Measurements from ENCODE around the gene RPL10L. TPM values are rescaled to one million over a fixed set of nuclear protein-coding genes. Genes with fewer than 3 reads are reported as not detected.

RPL10L gene
- total RNA-seq, 1 donor from 2014 or later, result not detected

DNA sequence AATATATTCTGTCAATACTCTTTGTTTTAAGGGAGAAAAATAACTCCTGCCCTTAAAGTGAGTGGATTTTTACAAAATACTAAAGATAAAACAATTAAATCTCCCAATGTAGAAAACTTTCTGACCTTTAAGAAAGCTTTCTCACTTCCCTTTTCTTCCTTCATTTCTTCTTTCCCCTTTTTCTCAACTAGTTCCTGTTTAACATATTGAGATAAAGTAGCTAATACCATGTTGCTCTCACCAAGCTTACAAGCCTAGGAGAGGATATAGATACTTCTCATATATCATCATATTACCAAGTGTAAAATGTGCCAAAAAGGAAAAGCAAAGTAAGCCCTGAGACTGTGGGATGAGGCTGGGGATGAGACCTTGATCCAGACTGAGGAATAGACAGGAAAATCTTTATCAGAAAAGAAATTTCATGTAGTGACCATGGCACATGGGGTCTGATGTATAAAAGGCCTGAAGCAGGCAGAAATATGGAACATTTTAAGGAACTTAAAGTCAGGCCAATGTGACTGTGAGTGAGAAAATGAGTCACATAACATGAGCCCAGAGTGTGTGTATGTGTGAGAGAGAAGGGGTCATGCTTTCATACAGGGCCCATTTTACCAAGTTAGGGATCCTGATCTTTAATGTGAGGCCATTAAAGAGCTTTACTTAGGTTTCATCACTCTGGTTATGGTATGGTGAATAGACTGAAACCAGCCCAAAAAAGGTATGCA lies 1.6 kb upstream of the RPL10L start:
- no peak for DNase-seq (ENCODE audit: low read depth)
- no peak for FAIRE-seq

GRCh38 chr14:46646796-46647195 lies 4.8 kb downstream of the RPL10L start:
- DNase-seq (ENCODE audit: low read depth) (no peak), FAIRE-seq (no peak)
- TF ChIP-seq, protein P1, sequence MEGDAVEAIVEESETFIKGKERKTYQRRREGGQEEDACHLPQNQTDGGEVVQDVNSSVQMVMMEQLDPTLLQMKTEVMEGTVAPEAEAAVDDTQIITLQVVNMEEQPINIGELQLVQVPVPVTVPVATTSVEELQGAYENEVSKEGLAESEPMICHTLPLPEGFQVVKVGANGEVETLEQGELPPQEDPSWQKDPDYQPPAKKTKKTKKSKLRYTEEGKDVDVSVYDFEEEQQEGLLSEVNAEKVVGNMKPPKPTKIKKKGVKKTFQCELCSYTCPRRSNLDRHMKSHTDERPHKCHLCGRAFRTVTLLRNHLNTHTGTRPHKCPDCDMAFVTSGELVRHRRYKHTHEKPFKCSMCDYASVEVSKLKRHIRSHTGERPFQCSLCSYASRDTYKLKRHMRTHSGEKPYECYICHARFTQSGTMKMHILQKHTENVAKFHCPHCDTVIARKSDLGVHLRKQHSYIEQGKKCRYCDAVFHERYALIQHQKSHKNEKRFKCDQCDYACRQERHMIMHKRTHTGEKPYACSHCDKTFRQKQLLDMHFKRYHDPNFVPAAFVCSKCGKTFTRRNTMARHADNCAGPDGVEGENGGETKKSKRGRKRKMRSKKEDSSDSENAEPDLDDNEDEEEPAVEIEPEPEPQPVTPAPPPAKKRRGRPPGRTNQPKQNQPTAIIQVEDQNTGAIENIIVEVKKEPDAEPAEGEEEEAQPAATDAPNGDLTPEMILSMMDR (IDR thresholded peaks at IDR 0.05; ENCODE audit: insufficient read depth, low read length, severe bottlenecking), result no peak

More for the DNA sequence above, 1.6 kb upstream of the RPL10L start:
- Histone ChIP-seq H3K27me3 (ENCODE audit: control insufficient read depth, insufficient read depth, low read length) (no peaks in the 10 kb centered on the region), H3K4me3 (ENCODE audit: low read depth, low read length) (no peak overlapping the region), H3K36me3 (ENCODE audit: control insufficient read depth, insufficient read depth, low read length) (no peaks in the 10 kb centered on the region)
- TF ChIP-seq, protein P1 (IDR thresholded peaks at IDR 0.05; ENCODE audit: insufficient read depth, low read length, severe bottlenecking), result no peak

DNA sequence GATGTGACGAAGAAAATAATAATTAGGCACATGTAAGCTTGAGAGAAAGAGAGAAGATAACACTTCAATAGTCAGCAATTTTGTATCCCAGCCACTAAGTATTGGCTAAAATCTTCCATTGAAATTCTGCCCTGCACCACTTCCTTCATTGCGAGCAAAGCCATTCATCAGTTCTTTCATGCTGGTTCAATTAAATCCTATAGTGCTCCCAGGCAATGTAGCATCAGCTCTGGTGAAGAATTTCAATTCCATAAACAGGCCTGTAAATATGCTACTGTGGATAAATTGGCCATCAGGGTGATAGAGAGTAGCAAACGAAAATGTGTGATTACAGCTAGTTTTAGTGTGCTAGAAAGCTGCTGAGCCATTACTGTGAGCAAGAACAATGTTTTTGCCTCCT lies 24.7 kb downstream of the RPL10L start:
- no peaks in the 10 kb centered on the region for H3K27me3 ChIP-seq (ENCODE audit: control insufficient read depth, insufficient read depth, low read length)
- FAIRE-seq (no peak), DNase-seq (ENCODE audit: low read depth) (no peak)
- TF ChIP-seq, protein P1 (IDR thresholded peaks at IDR 0.05; ENCODE audit: insufficient read depth, low read length, severe bottlenecking), result no peak
- no peaks in the 10 kb centered on the region for H3K36me3 ChIP-seq (ENCODE audit: control insufficient read depth, insufficient read depth, low read length)
- H3K4me3 ChIP-seq (ENCODE audit: low read depth, low read length), result no peak overlapping the region

More at GRCh38 chr14:46646796-46647195, 4.8 kb downstream of the RPL10L start:
- H3K36me3 ChIP-seq (ENCODE audit: control insufficient read depth, insufficient read depth, low read length), result no peaks in the 10 kb centered on the region
- no peak overlapping the region for H3K4me3 ChIP-seq (ENCODE audit: low read depth, low read length)
- no peaks in the 10 kb centered on the region for H3K27me3 ChIP-seq (ENCODE audit: control insufficient read depth, insufficient read depth, low read length)

Data from bronchial epithelial cell (primary cell).